ENCODE results near the gene RTRAF. TPM values are rescaled to one million over a fixed set of nuclear protein-coding genes. Genes with fewer than 3 reads are reported as not detected.

Gene RTRAF
- polyA plus RNA-seq, 1 donor from 2014 or later = 119 TPM

DNA sequence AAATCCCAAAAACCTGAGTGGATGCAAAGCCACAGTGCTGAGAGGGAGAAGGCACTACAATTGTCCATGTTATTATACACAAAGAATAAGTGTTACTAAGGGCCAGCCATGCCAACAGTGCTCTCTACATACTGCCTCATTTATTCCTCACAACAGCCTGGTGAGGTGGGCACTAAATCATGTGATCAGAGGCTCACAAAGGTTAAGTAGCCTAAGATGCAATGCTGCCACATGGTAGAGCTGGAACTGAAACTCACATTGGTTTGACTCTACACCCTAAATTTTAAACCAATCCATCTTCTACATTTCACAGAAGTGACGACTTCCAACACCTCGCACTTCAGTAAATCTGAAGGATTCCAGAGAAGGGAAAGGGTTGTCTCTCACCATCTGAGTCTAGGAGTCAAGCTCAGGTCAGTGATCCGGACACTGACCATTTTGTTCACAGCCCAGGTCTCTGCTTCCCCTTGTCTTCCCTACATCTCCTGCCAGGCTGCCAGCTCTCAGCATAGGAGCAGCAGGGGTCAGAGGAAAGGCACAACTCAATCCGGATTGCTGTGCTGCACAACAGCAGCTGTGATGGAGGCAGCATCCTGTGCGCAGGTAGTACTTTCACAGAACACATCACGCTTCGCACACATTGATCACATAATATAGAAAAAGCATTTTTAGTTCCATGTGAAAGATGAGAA, 49.9 kb downstream of the RTRAF start:
- Histone ChIP-seq H3K9me3 (ENCODE audit: low read length) (no peaks in the 10 kb centered on the region), H3F3A (ENCODE audit: insufficient read depth, low read length, poor library complexity, severe bottlenecking) (no peaks in the 10 kb centered on the region), H3K27ac (ENCODE audit: low read length) (no peak overlapping the region), H3K4me3 (ENCODE audit: low read length) (no peak overlapping the region), H4K20me1 (ENCODE audit: insufficient read depth) (no peaks in the 10 kb centered on the region), H3K36me3 (ENCODE audit: insufficient read depth, low read length) (no peaks in the 10 kb centered on the region), H2AFZ (ENCODE audit: low read depth, low read length) (no peak overlapping the region), H3K9ac (ENCODE audit: low read length) (no peak overlapping the region), H3K27me3 (ENCODE audit: insufficient read depth, low read depth, low read length) (no peaks in the 10 kb centered on the region), H3K4me2 (ENCODE audit: low read length) (no peak overlapping the region), H3K9me2 (ENCODE audit: insufficient read depth, low read length) (no peaks in the 10 kb centered on the region), H3K79me2 (replicated peaks; ENCODE audit: insufficient read depth, low read length) (no peaks in the 10 kb centered on the region)
- TF ChIP-seq RAD21 (conservative IDR thresholded peaks at IDR 0.05) (no peak), SMC3 (conservative IDR thresholded peaks at IDR 0.05; ENCODE audit: poor library complexity) (no peak), POLR2AphosphoS5 (IDR thresholded peaks at IDR 0.05) (no peak), EP300 (conservative IDR thresholded peaks at IDR 0.05; ENCODE audit: poor library complexity, severe bottlenecking) (no peak), MXI1 (conservative IDR thresholded peaks at IDR 0.05; ENCODE audit: poor library complexity, severe bottlenecking) (no peak), TAF1 (IDR thresholded peaks at IDR 0.05; ENCODE audit: low read depth) (no peak), EZH2 (IDR thresholded peaks at IDR 0.05; ENCODE audit: borderline replicate concordance, insufficient read depth, low read length, poor library complexity, severe bottlenecking) (no peak), REST (IDR thresholded peaks at IDR 0.05; ENCODE audit: borderline replicate concordance) (no peak)
- TF ChIP-seq, protein P1, sequence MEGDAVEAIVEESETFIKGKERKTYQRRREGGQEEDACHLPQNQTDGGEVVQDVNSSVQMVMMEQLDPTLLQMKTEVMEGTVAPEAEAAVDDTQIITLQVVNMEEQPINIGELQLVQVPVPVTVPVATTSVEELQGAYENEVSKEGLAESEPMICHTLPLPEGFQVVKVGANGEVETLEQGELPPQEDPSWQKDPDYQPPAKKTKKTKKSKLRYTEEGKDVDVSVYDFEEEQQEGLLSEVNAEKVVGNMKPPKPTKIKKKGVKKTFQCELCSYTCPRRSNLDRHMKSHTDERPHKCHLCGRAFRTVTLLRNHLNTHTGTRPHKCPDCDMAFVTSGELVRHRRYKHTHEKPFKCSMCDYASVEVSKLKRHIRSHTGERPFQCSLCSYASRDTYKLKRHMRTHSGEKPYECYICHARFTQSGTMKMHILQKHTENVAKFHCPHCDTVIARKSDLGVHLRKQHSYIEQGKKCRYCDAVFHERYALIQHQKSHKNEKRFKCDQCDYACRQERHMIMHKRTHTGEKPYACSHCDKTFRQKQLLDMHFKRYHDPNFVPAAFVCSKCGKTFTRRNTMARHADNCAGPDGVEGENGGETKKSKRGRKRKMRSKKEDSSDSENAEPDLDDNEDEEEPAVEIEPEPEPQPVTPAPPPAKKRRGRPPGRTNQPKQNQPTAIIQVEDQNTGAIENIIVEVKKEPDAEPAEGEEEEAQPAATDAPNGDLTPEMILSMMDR (IDR thresholded peaks at IDR 0.05; ENCODE audit: poor library complexity, severe bottlenecking) = no peak

DNA sequence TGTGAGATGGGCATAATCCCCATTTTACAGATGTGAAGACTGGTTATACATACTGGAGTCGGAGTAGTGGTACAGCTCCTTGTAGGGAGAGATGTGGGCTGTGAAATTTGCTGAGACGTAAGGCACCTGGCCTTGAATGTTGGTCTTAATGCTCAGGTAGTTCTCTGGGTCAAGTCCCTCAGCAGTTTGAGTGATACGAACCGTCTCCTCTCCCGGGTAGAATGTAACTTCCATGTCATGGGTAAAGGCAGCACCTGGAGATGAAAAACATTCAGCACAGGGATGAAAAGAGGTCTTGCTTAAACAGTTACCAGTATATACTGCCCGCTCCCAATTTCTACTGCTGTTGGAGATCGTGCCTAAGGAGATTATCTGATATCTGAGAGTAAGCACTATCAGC, 51.3 kb downstream of the RTRAF start:
- Histone ChIP-seq H3F3A (ENCODE audit: insufficient read depth, low read length, poor library complexity, severe bottlenecking) (no peaks in the 10 kb centered on the region), H3K4me2 (ENCODE audit: low read length) (no peak overlapping the region), H3K27ac (ENCODE audit: low read length) (no peak overlapping the region), H3K79me2 (replicated peaks; ENCODE audit: insufficient read depth, low read length) (no peaks in the 10 kb centered on the region), H3K4me3 (ENCODE audit: low read length) (no peak overlapping the region), H3K9me3 (ENCODE audit: low read length) (no peaks in the 10 kb centered on the region), H3K9me2 (ENCODE audit: insufficient read depth, low read length) (no peaks in the 10 kb centered on the region), H3K36me3 (ENCODE audit: insufficient read depth, low read length) (no peaks in the 10 kb centered on the region), H3K27me3 (ENCODE audit: insufficient read depth, low read depth, low read length) (no peaks in the 10 kb centered on the region), H3K9ac (ENCODE audit: low read length) (no peak overlapping the region), H4K20me1 (ENCODE audit: insufficient read depth) (no peaks in the 10 kb centered on the region), H2AFZ (ENCODE audit: low read depth, low read length) (no peak overlapping the region)
- TF ChIP-seq REST (IDR thresholded peaks at IDR 0.05; ENCODE audit: borderline replicate concordance) (no peak), RAD21 (conservative IDR thresholded peaks at IDR 0.05) (no peak), SMC3 (conservative IDR thresholded peaks at IDR 0.05; ENCODE audit: poor library complexity) (no peak)
- TF ChIP-seq, protein P1 (IDR thresholded peaks at IDR 0.05; ENCODE audit: poor library complexity, severe bottlenecking) = no peak

Data from neural cell (in vitro differentiated cells).